GM12801 (cell line): ENCODE data around the gene ZC3H13.

Source experiments
- TF ChIP-seq, protein P1 (sequence below): IDR thresholded peaks from one replicate; pipeline ENCODE4 v1.5.1; 2011; ENCODE audit warnings: control low read depth; ENCODE audit not compliant: insufficient read length; ENCODE audit errors: extremely low read depth

Gene ZC3H13

DNA sequence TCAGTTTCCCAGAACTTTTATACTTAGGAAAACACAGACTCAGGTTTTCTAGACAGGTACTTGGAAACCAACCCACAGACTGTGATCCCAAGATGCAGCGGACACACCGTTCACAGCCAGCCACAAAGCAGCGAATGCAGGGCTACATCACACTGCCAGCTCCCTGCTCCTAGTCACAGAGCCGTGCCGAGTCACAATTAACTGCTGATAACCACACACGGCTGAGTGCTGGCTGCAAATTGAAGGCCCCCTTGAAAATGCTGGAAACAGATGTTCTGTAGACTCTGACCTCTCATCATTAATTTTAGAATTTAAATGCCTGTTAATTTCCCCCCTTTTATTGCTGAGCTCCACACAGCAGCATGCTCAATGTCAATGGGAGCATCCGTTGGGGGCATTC is 122.4 kb downstream of the ZC3H13 start:
- TF ChIP-seq, protein P1, sequence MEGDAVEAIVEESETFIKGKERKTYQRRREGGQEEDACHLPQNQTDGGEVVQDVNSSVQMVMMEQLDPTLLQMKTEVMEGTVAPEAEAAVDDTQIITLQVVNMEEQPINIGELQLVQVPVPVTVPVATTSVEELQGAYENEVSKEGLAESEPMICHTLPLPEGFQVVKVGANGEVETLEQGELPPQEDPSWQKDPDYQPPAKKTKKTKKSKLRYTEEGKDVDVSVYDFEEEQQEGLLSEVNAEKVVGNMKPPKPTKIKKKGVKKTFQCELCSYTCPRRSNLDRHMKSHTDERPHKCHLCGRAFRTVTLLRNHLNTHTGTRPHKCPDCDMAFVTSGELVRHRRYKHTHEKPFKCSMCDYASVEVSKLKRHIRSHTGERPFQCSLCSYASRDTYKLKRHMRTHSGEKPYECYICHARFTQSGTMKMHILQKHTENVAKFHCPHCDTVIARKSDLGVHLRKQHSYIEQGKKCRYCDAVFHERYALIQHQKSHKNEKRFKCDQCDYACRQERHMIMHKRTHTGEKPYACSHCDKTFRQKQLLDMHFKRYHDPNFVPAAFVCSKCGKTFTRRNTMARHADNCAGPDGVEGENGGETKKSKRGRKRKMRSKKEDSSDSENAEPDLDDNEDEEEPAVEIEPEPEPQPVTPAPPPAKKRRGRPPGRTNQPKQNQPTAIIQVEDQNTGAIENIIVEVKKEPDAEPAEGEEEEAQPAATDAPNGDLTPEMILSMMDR = no peak

DNA sequence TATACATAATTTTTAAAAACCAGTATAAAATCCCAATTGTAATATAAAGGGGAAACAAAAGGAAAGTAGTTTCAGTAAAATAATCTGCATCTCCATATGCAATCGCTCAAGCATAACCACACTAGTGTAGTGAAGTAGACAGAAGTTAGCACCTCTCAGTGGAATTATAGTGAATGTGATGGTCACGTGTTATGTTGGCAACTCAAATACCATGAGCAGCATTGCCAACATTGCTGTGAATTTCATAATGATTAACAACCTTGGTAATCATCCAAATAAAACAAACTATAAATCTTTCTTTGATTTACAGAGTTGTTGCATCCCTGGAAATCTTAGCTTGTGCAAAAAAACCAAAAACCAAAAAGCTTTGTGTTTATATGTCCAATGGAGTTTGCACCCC is 123.7 kb downstream of the ZC3H13 start:
- TF ChIP-seq, protein P1 = no peak

DNA sequence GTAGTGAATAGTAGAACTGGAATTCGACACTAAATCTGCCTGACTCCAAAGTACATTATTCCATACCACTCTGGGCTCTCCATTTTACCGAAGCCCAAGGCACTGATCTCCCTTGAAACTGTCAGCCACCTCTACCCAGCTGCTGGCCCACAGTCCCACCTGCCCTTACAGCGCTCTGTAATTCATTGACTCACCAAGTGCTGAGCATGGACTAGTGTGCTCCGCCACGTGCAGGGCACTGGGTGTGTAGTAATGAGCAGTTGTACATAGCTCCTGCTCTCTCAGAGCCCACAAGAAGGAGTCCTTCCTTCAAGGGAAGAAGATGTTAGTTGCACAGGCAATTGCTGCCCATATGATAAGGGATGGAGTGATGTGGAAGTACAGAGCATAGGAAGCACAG is 124.4 kb downstream of the ZC3H13 start:
- TF ChIP-seq, protein P1 = no peak

DNA sequence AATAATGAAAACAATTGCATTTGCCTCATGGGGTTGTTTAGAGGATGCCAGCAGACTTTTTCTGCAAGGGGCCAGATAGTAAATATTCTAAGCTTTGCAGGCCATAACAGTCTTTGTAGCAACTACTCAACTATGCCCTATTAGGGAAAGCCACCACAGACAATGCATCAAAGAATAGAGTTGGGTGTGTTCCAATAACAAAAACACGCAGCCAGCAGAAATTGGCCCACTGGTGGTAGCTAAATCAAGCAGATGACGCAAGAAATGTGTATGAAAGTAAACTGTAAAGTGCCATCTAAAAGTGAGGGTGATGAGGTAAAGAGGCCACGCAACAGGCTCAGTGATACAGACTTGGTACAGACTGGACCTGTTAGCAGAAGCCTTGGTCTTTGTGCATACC is 125.8 kb downstream of the ZC3H13 start:
- TF ChIP-seq, protein P1 = no peak

DNA sequence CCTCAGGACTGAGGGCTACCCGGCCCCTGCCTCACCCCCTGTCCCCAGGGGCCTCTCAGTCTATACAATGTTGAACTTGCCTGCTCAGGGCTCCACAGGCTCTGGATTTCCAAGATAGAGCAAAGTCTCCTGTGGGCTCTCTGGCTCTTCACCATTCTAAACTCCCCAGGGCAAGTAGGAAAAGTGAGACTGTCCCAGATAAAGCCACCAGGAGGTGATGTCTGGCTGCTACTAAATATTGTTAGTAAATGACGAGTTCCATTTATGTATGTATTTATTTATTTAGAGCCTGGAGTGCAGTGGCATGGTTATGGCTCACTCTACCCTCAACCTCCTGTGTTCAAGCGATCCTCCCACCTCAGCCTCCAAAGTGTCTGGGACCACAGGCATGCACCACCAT is 127.4 kb downstream of the ZC3H13 start:
- TF ChIP-seq, protein P1 = no peak

DNA sequence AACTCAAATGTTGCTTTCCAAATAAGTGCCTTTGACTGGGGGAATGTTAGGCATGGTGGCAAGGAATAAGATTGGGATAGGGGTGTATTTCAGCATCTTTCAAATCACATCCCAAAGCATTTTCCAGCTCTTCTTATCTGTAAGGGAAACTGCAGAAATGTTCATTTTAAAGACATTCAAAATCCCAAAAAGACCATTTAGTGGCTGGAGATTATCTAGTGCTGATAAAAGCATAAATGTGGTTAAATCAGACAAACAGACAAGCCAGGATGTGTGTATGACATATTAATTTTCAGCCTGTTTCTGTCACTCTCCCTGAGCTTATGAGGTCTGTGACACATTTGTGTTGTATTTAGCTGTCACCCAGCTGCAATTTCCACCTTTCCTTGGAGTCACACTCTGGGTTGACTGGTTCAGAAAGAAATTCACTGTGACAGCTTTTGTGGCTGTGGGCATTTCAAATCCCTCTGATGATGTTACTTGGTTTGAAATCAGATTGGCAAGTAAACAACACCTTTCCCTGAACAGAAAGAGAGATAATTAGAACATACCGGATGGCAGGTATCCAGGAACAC is 131.3 kb downstream of the ZC3H13 start:
- TF ChIP-seq, protein P1 = no peak

DNA sequence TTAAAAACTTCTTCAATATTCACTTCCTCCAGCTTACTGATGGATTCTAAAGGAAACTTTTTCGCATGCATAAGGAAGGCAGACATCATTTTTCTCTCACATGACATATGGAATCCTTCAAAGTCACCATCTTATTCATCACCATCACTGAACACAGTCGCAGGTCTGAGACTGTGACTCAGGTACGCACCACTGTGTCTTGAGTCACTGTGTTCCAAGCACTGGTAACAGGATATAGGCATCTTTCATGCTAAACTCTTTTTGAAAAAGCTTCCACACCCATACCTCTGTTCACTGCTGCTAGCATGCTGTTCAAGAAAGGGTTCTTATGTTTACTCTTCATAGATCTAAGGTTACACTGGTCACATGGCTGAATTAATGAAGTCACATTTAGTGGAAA is 133.9 kb downstream of the ZC3H13 start:
- TF ChIP-seq, protein P1 = no peak
